GM19238 (cell line): ENCODE data around the gene TM7SF3.

ENCODE experiments used
- DNase-seq: peaks from one replicate; pipeline ENCODE4 v3.0.0; 2011; ENCODE audit warnings: low spot score; ENCODE audit not compliant: insufficient read length

Gene TM7SF3

DNA sequence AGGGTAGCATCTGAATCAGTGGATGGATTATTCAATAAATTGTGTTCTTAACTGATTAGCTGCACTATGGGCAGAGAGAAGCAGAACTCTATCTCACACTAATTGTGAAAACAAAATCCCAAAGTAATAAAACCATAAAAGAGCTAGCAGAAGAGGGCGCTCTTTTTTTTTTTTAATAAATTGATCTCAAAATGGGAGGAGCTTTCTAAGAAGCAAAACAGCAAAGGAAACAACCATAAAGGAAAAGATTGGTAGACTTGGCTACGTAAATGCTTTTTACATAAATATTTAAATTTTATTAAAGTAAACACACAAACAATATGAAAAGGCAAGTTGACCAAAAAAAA lies 1.5 kb upstream of the TM7SF3 start:
- no peak for DNase-seq

DNA sequence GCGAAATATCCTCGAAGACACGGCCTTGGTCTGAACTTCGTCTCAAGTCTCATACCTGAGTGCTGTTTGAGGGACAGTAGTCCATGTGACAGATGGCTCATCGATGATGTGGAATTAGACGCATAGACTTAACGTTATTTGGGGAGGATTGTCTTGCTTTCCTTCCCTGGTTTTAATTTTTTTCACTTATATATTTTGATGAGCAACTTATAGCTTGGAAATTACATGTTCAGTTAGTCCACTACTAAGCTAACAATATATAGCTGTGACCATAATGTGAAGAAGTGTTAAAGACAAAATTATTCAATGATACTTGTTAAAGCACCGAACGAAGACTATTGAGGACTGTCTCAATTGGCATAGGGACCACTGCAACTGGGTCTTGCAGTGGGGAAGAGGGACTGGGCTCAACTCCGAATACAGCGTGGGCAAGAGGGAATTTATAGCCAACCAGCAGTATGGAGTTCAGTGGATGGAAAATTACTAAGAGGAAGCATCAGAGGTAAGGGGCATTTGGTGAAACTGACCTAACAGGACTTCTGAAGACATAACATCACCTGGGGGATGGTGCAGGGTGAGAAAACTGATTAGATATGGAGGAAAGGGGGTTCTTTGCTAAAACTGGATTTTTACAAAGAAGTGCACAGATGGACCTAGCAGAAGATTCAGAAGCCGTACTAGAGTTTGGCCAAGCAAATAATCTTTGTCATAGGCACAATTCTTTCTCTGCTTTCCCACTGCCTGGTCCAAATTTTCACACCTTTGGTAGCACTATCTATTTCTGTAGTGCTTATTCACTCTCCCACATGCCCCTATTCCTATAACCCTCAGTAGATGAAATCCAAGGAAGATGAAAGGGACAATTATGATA lies 910 bp upstream of the TM7SF3 start:
- no peak for DNase-seq

DNA sequence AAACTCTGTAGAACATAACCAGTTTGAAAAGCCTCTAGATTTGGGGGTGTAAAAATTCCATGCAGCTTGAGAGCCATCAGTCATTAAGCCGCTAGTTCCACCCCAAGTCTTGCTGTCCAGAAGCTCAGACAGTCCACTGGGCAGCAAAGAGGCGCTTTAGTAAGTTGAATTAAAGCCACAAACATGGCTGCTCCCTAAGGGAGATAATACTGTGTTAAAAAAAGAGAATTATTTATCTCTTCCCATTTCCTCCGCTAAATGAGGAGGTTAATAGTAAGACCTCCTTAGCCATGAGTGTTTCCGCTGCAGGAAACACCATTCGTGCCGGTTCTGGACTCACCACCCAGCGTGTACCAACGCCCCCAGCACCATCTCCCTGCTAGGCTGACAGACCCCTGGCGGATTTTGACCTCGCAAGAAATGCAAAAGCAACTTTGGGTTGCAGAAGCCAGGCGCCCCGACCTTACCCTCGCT lies 536 bp downstream of the TM7SF3 start:
- DNase-seq: peak; percentile 16

DNA sequence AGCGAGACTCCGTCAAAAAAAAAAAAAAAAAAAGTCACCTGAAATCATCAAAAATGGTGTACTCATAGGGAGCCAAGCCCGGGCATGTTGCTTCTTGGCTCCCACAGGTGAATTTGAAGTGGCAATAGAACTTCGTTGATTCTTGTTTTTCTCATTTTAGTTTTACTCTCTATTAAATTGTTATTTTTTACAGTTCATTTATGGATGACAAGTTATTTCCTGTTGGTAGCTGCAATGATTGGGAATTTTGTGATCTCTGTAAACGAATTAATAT lies 1.3 kb downstream of the TM7SF3 start:
- DNase-seq: no peak

DNA sequence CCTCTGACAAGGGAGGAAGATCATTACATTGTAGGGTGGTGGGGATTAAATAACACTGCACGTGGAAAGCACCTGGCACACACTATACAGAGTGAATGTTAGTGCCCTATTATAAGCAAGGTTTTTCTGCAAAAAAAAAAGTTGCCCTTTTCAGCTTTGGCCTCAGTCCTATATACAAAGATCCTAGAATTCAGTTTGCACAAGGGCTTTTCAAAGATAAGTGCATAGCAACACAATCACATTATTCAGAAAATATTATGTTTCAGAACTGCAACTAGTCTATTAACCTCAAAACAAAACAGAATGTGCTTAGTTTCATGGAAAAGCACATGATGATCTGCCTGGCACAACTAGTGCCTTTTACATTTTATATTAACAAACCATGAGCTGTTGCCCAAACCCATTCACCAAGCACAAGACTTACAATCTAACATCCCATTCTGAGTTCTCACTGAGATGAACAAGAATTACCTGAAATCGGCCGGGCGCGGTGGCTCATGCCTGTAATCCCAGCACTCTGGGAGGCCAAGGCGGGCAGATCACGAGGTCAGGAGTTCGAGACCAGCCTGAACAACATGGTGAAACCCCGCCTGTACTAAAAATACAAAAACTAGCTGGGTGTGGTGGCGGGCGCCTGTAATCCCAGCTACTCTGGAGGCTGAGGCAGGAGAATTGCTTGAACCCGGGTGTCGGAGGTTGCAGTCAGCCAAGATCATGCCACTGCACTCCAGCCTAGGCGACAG lies 1.8 kb downstream of the TM7SF3 start:
- no peak for DNase-seq

DNA sequence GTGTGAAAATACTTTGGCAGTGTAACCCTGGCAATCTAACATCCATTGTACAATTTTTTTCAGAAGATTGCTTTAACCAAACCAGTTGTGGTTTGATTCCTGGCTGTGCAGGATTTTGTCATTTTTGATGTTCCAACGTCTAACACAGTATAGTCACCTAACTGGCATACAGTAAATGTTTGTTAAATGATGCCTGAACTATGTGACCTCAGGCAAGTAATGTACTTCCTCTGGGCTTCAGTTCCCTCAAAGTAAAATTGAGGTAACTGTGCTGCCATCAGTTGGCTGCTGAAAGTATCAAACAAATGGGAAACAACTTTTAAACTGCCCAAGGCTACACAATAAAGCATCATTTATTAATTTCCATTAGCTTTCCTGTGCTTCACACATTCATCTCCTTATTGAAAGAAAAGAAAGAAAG lies 4.3 kb downstream of the TM7SF3 start:
- DNase-seq: no peak

DNA sequence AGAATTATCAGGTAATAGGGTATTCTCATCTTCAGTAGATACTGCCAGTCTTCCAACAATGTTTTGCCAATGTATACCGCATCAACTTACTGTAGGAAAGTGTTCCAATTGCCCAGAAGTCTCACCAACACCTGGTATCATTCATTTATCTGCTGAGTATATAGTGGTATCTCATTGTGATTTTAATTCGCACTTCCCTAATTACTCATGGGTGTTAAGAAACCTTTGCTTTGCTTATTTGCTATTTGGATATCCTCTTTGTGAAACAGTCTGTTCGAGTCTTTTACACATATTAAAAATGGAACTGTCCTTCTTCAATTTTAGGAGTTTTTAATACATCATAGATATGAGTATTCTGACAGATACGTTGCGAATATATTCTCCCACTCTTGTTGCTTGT lies 6.1 kb downstream of the TM7SF3 start:
- DNase-seq: no peak

DNA sequence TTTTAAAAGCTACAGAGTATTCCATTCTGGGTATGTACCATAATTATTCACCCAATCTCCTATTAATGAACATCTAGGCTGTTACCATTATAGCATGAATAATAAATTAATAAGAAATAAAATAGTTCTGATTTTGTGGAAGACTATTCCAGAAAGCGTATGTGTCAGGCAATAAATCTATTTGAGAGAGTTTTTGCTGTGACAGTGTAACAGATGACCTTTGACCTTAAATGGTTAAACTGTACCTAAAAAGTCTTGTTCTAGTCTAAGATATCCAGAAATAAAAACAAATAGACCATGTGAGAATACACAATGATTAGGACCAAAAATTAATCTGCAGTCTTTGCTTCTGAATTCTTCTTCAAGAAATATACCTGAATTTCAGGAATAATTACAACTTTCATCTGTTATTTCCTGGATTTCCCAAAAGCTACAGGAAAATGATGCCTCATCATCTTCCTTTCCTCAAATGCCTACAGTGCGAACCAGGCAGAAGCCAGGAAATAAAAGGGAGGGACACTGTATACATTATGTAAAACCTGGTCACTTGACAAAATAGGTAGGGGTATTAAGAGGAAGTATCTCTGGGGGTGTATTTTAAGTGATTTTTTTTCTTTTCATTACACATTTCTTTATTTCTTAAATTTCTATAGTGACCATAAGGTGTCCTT lies 7.3 kb downstream of the TM7SF3 start:
- no peak for DNase-seq

DNA sequence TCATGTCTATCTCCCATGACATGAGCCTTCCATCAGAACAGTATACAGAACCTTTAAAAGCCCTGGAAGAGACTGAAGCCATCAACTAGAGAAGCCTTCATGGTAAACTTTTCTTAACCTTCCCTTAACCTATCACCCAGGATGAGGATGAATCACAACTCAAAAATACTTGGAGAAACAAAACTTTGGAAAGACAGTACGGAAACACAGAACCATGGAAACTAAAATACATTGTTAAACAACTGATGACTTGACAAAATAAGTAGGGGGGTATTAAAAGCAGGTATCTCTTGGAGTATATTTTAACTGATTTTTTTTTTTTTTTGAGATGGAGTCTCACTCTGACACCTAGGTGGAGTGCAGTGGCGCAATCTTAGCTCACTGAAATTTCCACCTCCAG lies 8.7 kb downstream of the TM7SF3 start:
- DNase-seq: no peak

DNA sequence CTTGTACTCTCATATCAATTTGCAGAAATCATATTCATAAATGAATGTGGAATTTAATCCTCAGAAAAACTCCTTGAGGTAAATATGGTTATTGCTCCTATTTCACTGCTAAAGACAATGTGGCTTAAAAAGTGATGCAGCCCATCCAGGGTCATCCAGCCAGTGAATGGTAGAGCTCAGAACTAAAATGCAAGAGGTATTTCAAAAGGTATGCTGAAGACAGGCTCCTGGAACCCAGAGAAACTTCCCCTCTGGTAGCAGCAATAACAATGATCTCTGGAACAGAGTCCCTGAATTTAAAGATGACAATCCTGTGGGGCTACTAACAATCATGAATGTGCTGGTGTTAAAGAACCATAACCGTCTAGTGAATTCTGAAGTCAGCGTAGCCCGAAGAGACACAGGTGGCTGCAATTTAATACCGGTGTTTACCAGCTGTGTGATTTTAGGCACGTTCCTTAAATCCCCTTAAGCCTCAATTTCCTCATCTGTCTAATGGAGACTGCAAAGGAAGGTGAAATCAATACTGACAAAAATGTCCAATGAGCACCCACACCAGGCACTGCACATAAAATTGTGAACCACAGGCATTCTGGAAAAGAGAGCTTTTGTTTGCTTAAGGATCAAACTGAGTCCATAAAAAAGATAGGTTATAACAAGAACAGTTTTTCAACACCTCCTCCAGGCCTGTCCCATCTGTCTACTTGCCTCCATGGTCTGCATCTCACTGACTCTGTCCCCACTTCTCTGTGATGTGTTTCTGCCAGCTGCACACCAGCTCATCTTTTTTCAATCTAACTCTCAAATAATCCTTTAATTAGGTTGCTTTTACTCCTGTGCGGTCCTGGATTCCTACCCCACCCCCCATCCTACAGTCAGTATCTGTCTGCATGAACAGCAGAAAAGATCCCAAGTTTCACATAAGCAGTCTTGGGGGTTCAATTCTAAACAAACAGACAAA lies 10.5 kb downstream of the TM7SF3 start:
- DNase-seq: no peak

DNA sequence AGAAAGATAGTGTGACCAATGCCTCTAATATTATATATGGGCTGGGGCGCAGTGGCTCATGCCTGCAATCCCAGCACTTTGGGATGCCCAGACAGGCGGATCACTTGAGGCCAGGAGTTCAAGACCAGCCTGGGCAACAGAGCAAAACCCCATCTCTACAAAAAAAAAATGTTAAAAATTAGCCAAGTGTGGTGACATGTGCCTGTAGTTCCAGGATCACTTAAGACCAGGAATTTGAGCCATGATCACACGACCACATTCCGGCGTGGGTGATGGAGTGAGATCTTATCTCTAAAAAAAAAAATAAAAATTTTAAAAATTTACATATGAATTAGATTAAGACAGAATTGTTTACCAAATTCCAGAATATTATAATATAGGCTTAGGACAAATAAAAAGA lies 12.0 kb downstream of the TM7SF3 start:
- no peak for DNase-seq

DNA sequence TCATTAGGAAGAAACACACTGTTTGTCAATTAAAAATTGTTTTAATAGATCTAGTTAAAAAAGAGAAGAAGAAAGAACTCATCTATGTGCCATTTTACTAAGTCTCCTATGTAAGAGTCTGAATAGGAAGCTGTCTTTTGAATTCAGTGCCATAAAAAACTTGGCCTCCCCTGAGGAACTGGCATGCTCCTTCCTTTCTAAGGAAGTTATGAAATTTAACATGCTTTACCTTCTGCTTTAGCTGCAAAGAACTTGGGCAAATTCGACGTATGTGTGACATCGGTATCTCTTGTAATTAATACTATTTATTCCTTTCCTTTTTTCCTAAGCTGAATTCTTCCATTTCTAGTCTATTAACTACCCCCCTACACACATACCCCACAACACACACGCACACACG lies 12.5 kb downstream of the TM7SF3 start:
- DNase-seq: no peak

DNA sequence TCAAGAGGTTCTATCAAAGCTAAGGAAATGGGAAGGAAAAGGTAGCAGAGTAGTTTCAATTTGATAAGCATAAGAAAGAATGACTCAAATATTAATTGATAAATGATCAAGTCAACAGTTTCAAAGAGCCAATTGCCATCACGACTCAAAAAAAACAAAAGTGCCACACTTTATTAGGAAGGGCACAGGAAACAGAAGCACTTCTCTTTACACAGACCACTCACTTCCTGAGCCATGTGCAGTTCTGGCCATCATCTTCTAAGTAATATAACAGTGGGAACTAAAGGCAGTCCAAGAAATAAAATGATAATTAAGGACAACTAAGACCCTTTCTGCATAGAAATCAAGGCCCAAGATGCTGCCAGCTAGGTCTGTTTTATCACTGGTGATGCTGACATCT lies 13.2 kb downstream of the TM7SF3 start:
- DNase-seq: no peak

DNA sequence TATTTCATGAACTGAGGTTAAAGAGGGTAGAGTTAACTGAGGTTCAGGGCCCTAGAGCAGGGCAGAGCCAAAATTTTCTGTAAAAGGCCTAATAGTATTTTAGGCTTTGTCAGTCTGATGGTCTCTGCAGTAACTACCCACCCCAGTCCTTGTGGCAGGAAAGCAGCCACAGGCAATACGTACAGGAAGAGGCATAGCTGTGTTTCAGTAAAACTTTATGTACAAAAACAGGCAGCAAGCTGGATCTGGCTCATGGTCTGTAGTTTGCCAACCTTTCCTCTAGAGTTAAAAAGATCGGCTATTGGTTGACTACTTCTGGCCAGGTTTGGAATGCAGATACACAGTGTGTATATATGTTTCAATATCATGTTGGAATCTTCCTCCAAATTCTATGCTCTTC lies 17.2 kb downstream of the TM7SF3 start:
- no peak for DNase-seq

DNA sequence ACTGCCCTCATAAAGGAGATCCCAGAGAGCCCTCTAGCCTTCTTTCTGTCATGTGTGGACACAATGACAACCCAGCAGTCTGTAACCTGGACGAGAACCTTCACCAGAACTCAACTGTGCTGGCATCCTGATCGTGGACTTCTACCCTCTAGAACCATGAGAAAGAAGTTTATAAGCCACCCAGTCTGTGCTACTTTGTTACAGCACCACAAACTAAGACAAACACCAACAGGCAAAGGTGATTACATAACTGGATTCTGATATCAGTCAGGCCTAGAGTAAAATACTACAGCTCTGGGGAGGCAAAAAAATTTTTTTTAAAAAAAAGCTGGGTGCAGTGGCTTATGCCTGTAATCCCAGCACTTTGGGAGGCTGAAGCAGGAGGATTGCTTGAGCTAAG lies 18.5 kb downstream of the TM7SF3 start:
- DNase-seq: no peak

DNA sequence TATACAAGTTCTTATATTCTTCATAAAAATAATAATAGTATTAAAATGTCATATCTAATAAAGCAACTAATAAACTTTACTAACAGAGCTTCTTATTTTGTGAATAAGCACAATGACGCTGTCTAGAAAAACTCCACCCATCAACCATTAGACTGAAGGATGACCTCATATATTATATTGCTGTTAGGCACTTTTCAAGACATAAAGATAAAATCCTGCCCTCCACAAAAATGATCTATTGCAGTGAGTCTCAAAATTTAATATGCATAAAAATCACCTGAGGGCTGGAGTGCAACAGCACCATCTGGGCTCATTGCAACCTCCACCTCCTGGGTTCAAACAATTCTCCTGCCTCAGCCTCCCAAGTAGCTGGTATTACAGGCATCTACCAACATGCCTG lies 20.1 kb downstream of the TM7SF3 start:
- DNase-seq: no peak

DNA sequence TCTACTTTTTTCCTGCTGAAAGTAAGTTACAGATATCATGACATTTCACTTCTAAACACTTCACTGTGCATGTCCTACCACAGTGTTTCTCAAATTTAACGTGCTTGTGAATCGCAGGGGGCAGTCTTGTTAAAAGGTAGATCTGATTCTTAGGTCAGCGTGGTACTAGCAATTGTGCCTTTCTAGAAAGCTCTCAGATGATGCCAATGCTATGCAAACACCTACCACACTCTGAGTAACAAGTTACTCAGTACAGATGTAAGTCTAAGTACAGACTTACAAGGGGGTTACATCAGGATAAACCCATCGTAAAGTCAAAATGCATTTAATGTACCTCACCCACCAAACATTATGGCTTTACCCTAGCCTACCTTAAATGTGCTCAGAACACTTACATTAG lies 22.4 kb downstream of the TM7SF3 start:
- DNase-seq: no peak

DNA sequence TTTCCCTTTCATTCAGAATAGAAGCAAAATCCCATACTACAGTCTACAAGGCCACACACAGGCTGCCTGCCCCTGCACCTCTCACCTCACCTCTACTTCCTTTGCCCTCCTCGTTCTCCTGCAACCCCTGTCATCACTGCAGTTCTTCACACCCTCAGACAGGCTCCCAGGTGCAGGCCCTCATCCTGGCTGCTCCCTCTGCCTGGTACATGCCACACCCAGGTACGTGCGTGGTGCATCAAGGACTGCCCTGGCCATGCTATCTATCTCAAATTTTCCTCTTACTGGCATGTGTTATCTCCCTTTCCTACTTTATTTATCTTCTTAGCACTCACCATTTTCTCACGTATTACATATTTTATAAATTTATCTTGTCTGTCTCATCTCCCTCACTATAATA lies 24.3 kb downstream of the TM7SF3 start:
- DNase-seq: no peak

DNA sequence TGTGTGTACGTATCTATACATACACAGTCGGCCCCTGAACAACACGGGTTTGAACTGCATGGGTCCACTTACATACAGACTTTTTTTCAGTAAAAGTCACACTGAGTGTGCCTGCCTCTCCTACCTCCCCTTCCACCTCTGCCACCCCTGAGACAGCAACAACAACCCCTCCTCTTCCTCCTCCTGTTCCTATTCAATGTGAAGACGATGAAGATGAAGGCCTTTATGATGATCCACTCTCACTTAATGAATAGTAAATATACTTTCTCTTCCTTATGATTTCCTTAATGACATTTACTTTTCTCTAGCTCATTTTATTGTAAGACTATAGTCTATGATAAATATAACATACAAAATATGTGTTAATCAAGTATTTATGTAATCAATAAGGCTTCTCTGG lies 25.5 kb downstream of the TM7SF3 start:
- no peak for DNase-seq

DNA sequence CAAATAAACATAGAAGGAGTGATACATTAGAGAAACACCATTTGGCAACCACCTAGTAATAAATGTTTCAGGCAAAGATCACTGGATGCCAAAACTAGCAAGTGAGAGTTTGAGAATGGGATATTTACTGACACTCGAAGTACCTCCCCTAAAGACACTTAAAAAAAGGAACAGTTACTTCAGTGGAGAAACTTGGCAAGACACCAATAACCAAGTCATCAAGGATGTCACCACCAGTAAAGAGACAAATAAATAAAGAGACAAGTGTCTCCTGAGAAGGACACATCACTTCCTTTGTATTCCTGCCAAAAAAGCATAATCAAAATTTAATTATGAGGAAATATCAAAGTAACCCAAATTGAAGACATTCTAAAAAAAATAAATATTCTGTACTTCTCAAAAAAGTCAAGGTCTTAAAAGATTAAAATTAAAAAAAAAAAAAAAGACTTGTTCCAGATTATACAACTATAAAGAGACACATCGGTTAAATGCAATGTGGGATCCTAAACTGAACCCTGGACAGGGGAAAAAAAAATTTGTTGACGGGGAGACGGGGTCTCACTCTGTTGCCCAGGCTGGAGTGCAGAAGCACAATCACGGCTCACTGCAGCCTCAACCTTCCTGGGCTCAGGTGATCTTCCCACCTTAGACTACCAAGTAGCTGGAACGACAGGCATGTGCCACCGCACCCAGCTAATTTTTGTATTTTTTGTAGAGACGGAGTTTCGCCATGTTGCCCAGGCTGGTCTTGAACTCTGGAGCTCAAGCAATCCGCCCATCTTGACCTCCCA lies 26.4 kb downstream of the TM7SF3 start:
- no peak for DNase-seq

DNA sequence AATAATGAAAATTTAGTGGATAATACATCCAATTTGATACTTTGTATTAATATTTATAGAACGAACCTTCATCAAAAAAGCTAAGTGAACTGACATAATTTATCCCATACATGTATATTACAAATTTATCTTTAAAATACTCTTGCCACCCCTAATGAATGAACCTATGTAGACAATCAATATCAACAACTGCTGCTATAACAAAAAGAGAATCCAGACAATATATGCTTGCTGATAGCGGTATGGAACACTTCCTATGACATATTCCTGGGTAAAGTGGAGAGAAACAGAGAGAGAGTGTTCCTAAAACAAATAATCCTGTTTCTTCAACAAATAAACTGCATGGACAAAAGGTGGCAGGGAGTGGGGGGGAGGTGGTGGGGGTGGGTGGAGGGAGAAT lies 31.3 kb downstream of the TM7SF3 start:
- no peak for DNase-seq
